A673 (cell line): ENCODE data around the gene SNCB. TPM values are rescaled to one million over a fixed set of nuclear protein-coding genes. Genes with fewer than 3 reads are reported as not detected.

ENCODE experiments used
- BruUV-seq: library from RNA; stranded (reverse); fragments of 400-500 nt; replicated peaks from 2 replicates; lab custom pipeline; 2021; lab: Mats Ljungman, UMichigan
- CTCF ChIA-PET: fragments of 300-600 bp; sonication (Branson Sonifier 250); formaldehyde crosslinking; loops from one replicate; lab custom pipeline; 2022; ENCODE audit warnings: antibody characterized with exemption; lab: Charles Lee
- POLR2A ChIA-PET: fragments of 300-600 bp; sonication (Branson Sonifier 250); formaldehyde crosslinking; loops from one replicate; lab custom pipeline; 2022; ENCODE audit warnings: antibody characterized with exemption; ENCODE audit not compliant: low non-redundant PET; lab: Charles Lee
- DNase-seq: peaks from one replicate; pipeline ENCODE4 v3.0.0-alpha.2; 2015; ENCODE audit warnings: low spot score
- H3K27ac ChIP-seq: fragments of 200-600 bp; sonication (generic); 2 replicates; pipeline ENCODE4 v1.5.1; 2016; ENCODE audit warnings: mixed run types, low read depth, mild to moderate bottlenecking, mixed read lengths, antibody characterized with exemption, low read length; ENCODE audit not compliant: poor library complexity, severe bottlenecking
- H3K27me3 ChIP-seq: fragments of 200-600 bp; sonication (generic); replicated peaks from 2 replicates; pipeline ENCODE4 v1.6.1; 2017; ENCODE audit warnings: mixed run types, low read depth, mild to moderate bottlenecking, mixed read lengths, antibody characterized with exemption, low read length; ENCODE audit not compliant: insufficient read depth, poor library complexity
- H3K36me3 ChIP-seq: fragments of 200-600 bp; sonication (generic); 2 replicates; pipeline ENCODE4 v1.6.1; 2016; ENCODE audit warnings: mixed run types, mild to moderate bottlenecking, mixed read lengths, antibody characterized with exemption, low read length; ENCODE audit not compliant: insufficient read depth, poor library complexity, severe bottlenecking
- H3K4me1 ChIP-seq: fragments of 200-600 bp; sonication (generic); 2 replicates; pipeline ENCODE4 v1.6.1; 2017; ENCODE audit warnings: mixed run types, mild to moderate bottlenecking, mixed read lengths, antibody characterized with exemption, low read length; ENCODE audit not compliant: insufficient read depth, poor library complexity, severe bottlenecking
- H3K4me3 ChIP-seq: fragments of 200-600 bp; sonication (generic); 2 replicates; pipeline ENCODE4 v1.5.1; 2016; ENCODE audit warnings: low read depth, mixed run types, mild to moderate bottlenecking, mixed read lengths, low read length; ENCODE audit not compliant: poor library complexity, severe bottlenecking
- H3K9me3 ChIP-seq: fragments of 200-600 bp; sonication (generic); 2 replicates; pipeline ENCODE4 v1.6.1; 2016; ENCODE audit warnings: mixed run types, low read depth, mild to moderate bottlenecking, mixed read lengths, antibody characterized with exemption, low read length; ENCODE audit not compliant: poor library complexity, severe bottlenecking
- CTCF ChIP-seq: fragments of 300-800, 200-600 bp; sonication (generic); conservative IDR thresholded peaks from 2 replicates; pipeline ENCODE4 v1.5.1; 2017; ENCODE audit warnings: low read depth, mild to moderate bottlenecking, antibody characterized with exemption, low read length, moderate library complexity, mixed read lengths
- EZH2 ChIP-seq: fragments of 200-600 bp; sonication (generic); IDR thresholded peaks from 2 replicates; pipeline ENCODE4 v1.6.1; 2017; ENCODE audit warnings: borderline replicate concordance, low read depth, mild to moderate bottlenecking, mixed read lengths, antibody characterized with exemption, low read length; ENCODE audit not compliant: poor library complexity, severe bottlenecking
- intact Hi-C: fragments of 100-400 bp; cut with micrococcal nuclease; formaldehyde crosslinking; loops from one replicate; pipeline ENCODE4 v1.10.0; 2022; ENCODE audit not compliant: unreplicated experiment
- total RNA-seq: library from RNA; stranded (reverse); gene quantifications from 2 replicates; pipeline ENCODE4 v1.2.3, GENCODE V29; 2021

The SNCB gene
- total RNA-seq, 1 experiment from 2014 or later = not detected

GRCh38 chr5:176660860-176661641 is 30.7 kb upstream of the SNCB start:
- no peak overlapping the region for H3K4me3 ChIP-seq
- intact Hi-C loops = loop anchor here (1.0 to 2.0 kb wide), 2 partner anchors 298 to 451 kb away; no protein-coding TSS in a partner anchor
- ChIA-PET CTCF (interaction anchor here (0.5 to 1.7 kb wide), 21 partner anchors 9 to 931 kb away, joined by 3 to 23 read pairs (median 4); partner anchors contain the start of genes FGFR4, RNF44, TSPAN17 and UNC5A), POLR2A (interaction anchor here (0.6 kb wide), 1 partner anchor 12 kb away, joined by 3 read pairs; no protein-coding TSS in a partner anchor)
- no peaks in the 10 kb centered on the region for H3K9me3 ChIP-seq
- H3K36me3 ChIP-seq = no peaks in the 10 kb centered on the region
- H3K27me3 ChIP-seq = no peaks in the 10 kb centered on the region
- BruUV-seq = no TSS peak
- DNase-seq = peak; percentile 79
- no peaks in the 10 kb centered on the region for H3K4me1 ChIP-seq
- no peak overlapping the region for H3K27ac ChIP-seq
- TF ChIP-seq CTCF = peak; percentile 91
- no peak for TF ChIP-seq EZH2

GRCh38 chr5:176660530-176660859 is 30.2 kb upstream of the SNCB start:
- Histone ChIP-seq H3K4me1 (no peaks in the 10 kb centered on the region), H3K4me3 (no peak overlapping the region), H3K36me3 (no peaks in the 10 kb centered on the region), H3K27me3 (no peaks in the 10 kb centered on the region), H3K9me3 (no peaks in the 10 kb centered on the region), H3K27ac (no peak overlapping the region)
- intact Hi-C loops = loop anchor here (2.0 kb wide), 1 partner anchor 298 kb away; no protein-coding TSS in a partner anchor
- POLR2A ChIA-PET = interaction anchor here (0.6 kb wide), 1 partner anchor 12 kb away, joined by 3 read pairs; no protein-coding TSS in a partner anchor
- CTCF ChIA-PET = interaction anchor here (0.5 to 1.7 kb wide), 20 partner anchors 8 to 930 kb away, joined by 3 to 23 read pairs (median 4); partner anchors contain the start of genes FGFR4, RNF44, TSPAN17 and UNC5A
- DNase-seq = no peak
- TF ChIP-seq EZH2 (no peak), CTCF (no peak)
- BruUV-seq = no TSS peak

- DNase-seq = no peak
- TF ChIP-seq CTCF (no peak), EZH2 (no peak)
- no peaks in the 10 kb centered on the region for H3K4me1 ChIP-seq
- no peaks in the 10 kb centered on the region for H3K36me3 ChIP-seq
- no TSS peak for BruUV-seq
- ChIA-PET CTCF (interaction anchor here (0.5 to 1.7 kb wide), 16 partner anchors 8 to 930 kb away, joined by 3 to 23 read pairs (median 4); partner anchors contain the start of genes RNF44 and TSPAN17), POLR2A (interaction anchor here (0.6 kb wide), 1 partner anchor 13 kb away, joined by 3 read pairs; no protein-coding TSS in a partner anchor)
- no peak overlapping the region for H3K4me3 ChIP-seq
- no peak overlapping the region for H3K27ac ChIP-seq
- no peaks in the 10 kb centered on the region for H3K9me3 ChIP-seq
- H3K27me3 ChIP-seq = no peaks in the 10 kb centered on the region
- intact Hi-C loops = loop anchor here (2.0 kb wide), 2 partner anchors 159 to 299 kb away; no protein-coding TSS in a partner anchor
Measured at GRCh38 chr5:176659860-176660461, 29.6 kb upstream of the SNCB start.
